ENCODE data around the gene SERPINA4. TPM values are rescaled to one million over a fixed set of nuclear protein-coding genes. Genes with fewer than 3 reads are reported as not detected.

Gene SERPINA4
- total and polyA plus RNA-seq, 4 donors, result 0.18 TPM; not detected in 3

- Histone ChIP-seq H3K27ac (ENCODE audit: low read depth in 1 of 2, low read length in 1 of 2) (no peak overlapping the region), H3K9me3 (ENCODE audit: control insufficient read depth in 4 of 4, insufficient read depth in 3 of 4, low read length in 3 of 4) (peaks cover 0 to 5% (median 0%) of the 10 kb centered on the region in 4 donors), H3K27me3 (ENCODE audit: control insufficient read depth in 3 of 3, insufficient read depth in 3 of 3, low read length in 2 of 3) (no peaks in the 10 kb centered on the region), H3K4me3 (no peak overlapping the region), H3K4me1 (ENCODE audit: control insufficient read depth in 5 of 5, insufficient read depth in 5 of 5, low read length in 5 of 5) (peaks cover 0 to 30% (median 20%) of the 10 kb centered on the region in 5 donors), H3K36me3 (ENCODE audit: control insufficient read depth in 4 of 4, insufficient read depth in 4 of 4, low read length in 4 of 4) (peaks cover 0 to 2% (median 0%) of the 10 kb centered on the region in 4 donors), H3K9ac (ENCODE audit: insufficient read depth in 1 of 2, low read length in 2 of 2) (no peak overlapping the region)
- ATAC-seq (ENCODE audit: insufficient read depth, low FRiP score) (no peak), DNase-seq (no peak)
- WGBS, 2 donors, result 88 to 89% methylated on average over 5 of the region's 5 CpGs
- TF ChIP-seq CTCF (IDR thresholded peaks at IDR 0.05; ENCODE audit: control extremely low read depth, extremely low read depth), result no peak
Measured at GRCh38 chr14:94611179-94611578, 49.9 kb downstream of the SERPINA4 start.

GRCh38 chr14:94612174-94612573, 50.9 kb downstream of the SERPINA4 start, which contains the start of gene SERPINA3:
Gene SERPINA3, plus strand, starts transcription at chr14:94612391. Its CDS starts 2,051 bp downstream, at chr14:94614442.
- peak in 2 of 3 donors; percentile 43 to 57 for DNase-seq
- Histone ChIP-seq H3K4me1 (ENCODE audit: control insufficient read depth in 5 of 5, insufficient read depth in 5 of 5, low read length in 5 of 5) (peaks cover 0 to 21% (median 14%) of the 10 kb centered on the region in 5 donors), H3K4me3 (no peak within 1 kb of the TSS), H3K27ac (ENCODE audit: low read depth in 1 of 2, low read length in 1 of 2) (peak within 1 kb of the TSS; percentile 41 to 47), H3K9me3 (ENCODE audit: control insufficient read depth in 4 of 4, insufficient read depth in 3 of 4, low read length in 3 of 4) (peaks cover 0 to 9% (median under 1%) of the 10 kb centered on the region in 4 donors), H3K9ac (ENCODE audit: insufficient read depth in 1 of 2, low read length in 2 of 2) (no peak within 1 kb of the TSS), H3K27me3 (ENCODE audit: control insufficient read depth in 3 of 3, insufficient read depth in 3 of 3, low read length in 2 of 3) (no peaks in the 10 kb centered on the region), H3K36me3 (ENCODE audit: control insufficient read depth in 4 of 4, insufficient read depth in 4 of 4, low read length in 4 of 4) (peaks cover 0 to 2% (median 0%) of the 10 kb centered on the region in 4 donors)
- no peak for TF ChIP-seq CTCF (IDR thresholded peaks at IDR 0.05; ENCODE audit: control extremely low read depth, extremely low read depth)
- 51 to 69% methylated on average over 4 of the region's 4 CpGs for WGBS, 2 donors
- ATAC-seq (ENCODE audit: insufficient read depth, low FRiP score), result no peak

- Histone ChIP-seq H3K27me3 (ENCODE audit: control insufficient read depth in 3 of 3, insufficient read depth in 3 of 3, low read length in 2 of 3) (no peaks in the 10 kb centered on the region), H3K4me3 (no peak overlapping the region), H3K27ac (ENCODE audit: low read depth in 1 of 2, low read length in 1 of 2) (peak overlapping the region; percentile 41 to 47), H3K4me1 (ENCODE audit: control insufficient read depth in 5 of 5, insufficient read depth in 5 of 5, low read length in 5 of 5) (peaks cover 0 to 21% (median 14%) of the 10 kb centered on the region in 5 donors), H3K36me3 (ENCODE audit: control insufficient read depth in 4 of 4, insufficient read depth in 4 of 4, low read length in 4 of 4) (peaks cover 0 to 2% (median 0%) of the 10 kb centered on the region in 4 donors), H3K9ac (ENCODE audit: insufficient read depth in 1 of 2, low read length in 2 of 2) (no peak overlapping the region), H3K9me3 (ENCODE audit: control insufficient read depth in 4 of 4, insufficient read depth in 3 of 4, low read length in 3 of 4) (peaks cover 0 to 9% (median 5%) of the 10 kb centered on the region in 4 donors)
- 49 to 57% methylated on average over 9 of the region's 9 CpGs for WGBS, 2 donors
- TF ChIP-seq CTCF (IDR thresholded peaks at IDR 0.05; ENCODE audit: control extremely low read depth, extremely low read depth), result no peak
- DNase-seq (peak; percentile 79 to 94 (median 91)), ATAC-seq (ENCODE audit: insufficient read depth, low FRiP score) (no peak)
Measured at GRCh38 chr14:94612580-94613554, 51.6 kb downstream of the SERPINA4 start.

Data from lung (tissue), 12 donors.